Mucosa of descending colon (tissue), 3 donors: ENCODE data around the gene SERPINB11. TPM values are rescaled to one million over a fixed set of nuclear protein-coding genes. Genes with fewer than 3 reads are reported as not detected.
"Not testable (repeated sequence)": the region's sequence is repeated elsewhere in the genome, so short reads cannot be mapped to it uniquely, and the experiment has no call there.

Experiments
- ATAC-seq: fragments of 200-7000 bp; cut with Tn5 transposase; one replicate; pipeline ENCODE4 v1.9.1; 2020; ENCODE audit warnings: mild to moderate bottlenecking, moderate library complexity
- DNase-seq, 3 donors: peaks; one replicate each; pipeline ENCODE4 v3.0.0-alpha.2; 2020
- H3K36me3 ChIP-seq: fragments of 200-600 bp; one replicate; pipeline ENCODE4 v1.8.0; 2021; ENCODE audit warnings: low read depth, mild to moderate bottlenecking
- H3K4me1 ChIP-seq: fragments of 200-600 bp; one replicate; pipeline ENCODE4 v1.8.0; 2021; ENCODE audit warnings: low read depth, mild to moderate bottlenecking
- H3K4me3 ChIP-seq: fragments of 200-600 bp; one replicate; pipeline ENCODE4 v1.8.0; 2021; ENCODE audit warnings: mild to moderate bottlenecking
- H3K9me3 ChIP-seq: fragments of 200-600 bp; one replicate; pipeline ENCODE4 v1.8.0; 2021; ENCODE audit warnings: mild to moderate bottlenecking
- CTCF ChIP-seq: fragments of 200-600 bp; IDR thresholded peaks from one replicate; pipeline ENCODE4 v1.8.0; 2022; ENCODE audit warnings: antibody characterized with exemption, mild to moderate bottlenecking
- intact Hi-C, 2 donors: fragments of 100-400 bp; cut with DNase I in 1 of 2; cut with micrococcal nuclease in 1 of 2; formaldehyde crosslinking; loops; one replicate each; pipeline versions ENCODE4 v1.11.0 to v1.11.1; 2022; cut with DNase I, micrococcal nuclease
- total RNA-seq, 3 donors: library from RNA; stranded (reverse); fragmentation: NEBNext Ultra II Directional in 2 of 3; extraction: Animal tissue kit (Norgen Biotek cat#: 25700) in 2 of 3; gene quantifications; one replicate each; pipeline versions ENCODE4 v1.2.1 to v1.2.4, GENCODE V29; 2021 to 2023
- donor health status: DM: no; HTN: no; CAD: no; lungs with moderate emphysema.
- donor health status: DM: no; HTN: no; CAD: no.
- donor health status: DM: no; HTN: yes; CAD: no.

Gene SERPINB11
- total RNA-seq, 3 donors from 2014 or later = not detected

GRCh38 chr18:63758615-63759240 is 56.0 kb downstream of the SERPINB11 start:
- no peak for DNase-seq
- Histone ChIP-seq H3K9me3 (peaks cover 13% of the 10 kb centered on the region), H3K36me3 (no peaks in the 10 kb centered on the region), H3K4me3 (no peak overlapping the region), H3K4me1 (no peaks in the 10 kb centered on the region)
- no peak for TF ChIP-seq CTCF
- no peak for ATAC-seq
- intact Hi-C loops = no loop called here

GRCh38 chr18:63759786-63760185 is 57.0 kb downstream of the SERPINB11 start:
- DNase-seq, H3K36me3 ChIP-seq, H3K4me1 ChIP-seq, H3K4me3 ChIP-seq, intact Hi-C loops, ATAC-seq: not testable (repeated sequence)
- H3K9me3 ChIP-seq = peaks cover 13% of the 10 kb centered on the region

- intact Hi-C loops = no loop called here
- ATAC-seq (no peak), DNase-seq (no peak)
- Histone ChIP-seq H3K9me3 (peaks cover 13% of the 10 kb centered on the region), H3K4me1 (no peaks in the 10 kb centered on the region), H3K4me3 (no peak overlapping the region), H3K36me3 (no peaks in the 10 kb centered on the region)
- TF ChIP-seq CTCF = no peak
Measured at GRCh38 chr18:63762518-63762917, 59.8 kb downstream of the SERPINB11 start.

- ATAC-seq (no peak), DNase-seq (no peak)
- Histone ChIP-seq H3K9me3 (peaks cover 13% of the 10 kb centered on the region), H3K36me3 (no peaks in the 10 kb centered on the region), H3K4me3 (no peak overlapping the region), H3K4me1 (no peaks in the 10 kb centered on the region)
- intact Hi-C loops = no loop called here
- no peak for TF ChIP-seq CTCF
Measured at GRCh38 chr18:63763831-63764600, 61.3 kb downstream of the SERPINB11 start.

- no peak for ATAC-seq
- DNase-seq = no peak
- Histone ChIP-seq H3K36me3 (no peaks in the 10 kb centered on the region), H3K9me3 (no peaks in the 10 kb centered on the region), H3K4me1 (no peaks in the 10 kb centered on the region), H3K4me3 (no peak overlapping the region)
- intact Hi-C loops = no loop called here
- TF ChIP-seq CTCF = no peak
Measured at GRCh38 chr18:63765837-63766236, 63.1 kb downstream of the SERPINB11 start.

Other genes with a start within 250 kb of the SERPINB11 start
- gene SERPINB5, start 226.0 kb upstream of the SERPINB11 start, total RNA-seq = 1 to 10 TPM in 2 of 3 donors, under 1 TPM in 1; 0.63 to 2.6 (median 2.3) TPM
- gene SERPINB12, start 160.6 kb upstream of the SERPINB11 start, total RNA-seq = not detected
- gene SERPINB13, start 115.6 kb upstream of the SERPINB11 start, total RNA-seq = not detected
- gene SERPINB4, start 58.7 kb upstream of the SERPINB11 start, total RNA-seq = not detected
- not detected for gene SERPINB3, start 41.1 kb upstream of the SERPINB11 start, total RNA-seq
- gene SERPINB7, start 72.5 kb downstream of the SERPINB11 start, total RNA-seq = not detected
- gene SERPINB2, start 184.7 kb downstream of the SERPINB11 start, total RNA-seq = not detected
- not detected for gene SERPINB10, start 205.0 kb downstream of the SERPINB11 start, total RNA-seq
- under 1 TPM in 2 of 3 donors, not detected in 1; 0.22 to 0.38 TPM for gene HMSD, start 246.3 kb downstream of the SERPINB11 start, total RNA-seq